Fibroblast of skin of left quadriceps (primary cell): ENCODE results near the gene BACE2.
"Not testable (repeated sequence)": the region's sequence is repeated elsewhere in the genome, so short reads cannot be mapped to it uniquely, and the experiment has no call there.

Experiments
- DNase-seq, 2 experiments: peaks; one replicate each; pipeline ENCODE4 v3.0.0-alpha.2; 2013; ENCODE audit warnings: low read depth in 2 of 2

The BACE2 gene

GRCh38 chr21:41277846-41278245 lies 109.9 kb downstream of the BACE2 start:
- no peak for DNase-seq

GRCh38 chr21:41280115-41280919 lies 112.4 kb downstream of the BACE2 start:
- DNase-seq: peak; percentile 63 to 72

- no peak for DNase-seq
Observed at GRCh38 chr21:41282412-41282811, 114.5 kb downstream of the BACE2 start.

- peak; percentile 74 to 77 for DNase-seq
Observed at GRCh38 chr21:41283211-41283818, 115.4 kb downstream of the BACE2 start.

- no peak for DNase-seq
Observed at GRCh38 chr21:41289431-41289830, 121.5 kb downstream of the BACE2 start.

- DNase-seq: no peak
Observed at GRCh38 chr21:41290106-41290799, 122.3 kb downstream of the BACE2 start.

GRCh38 chr21:41294548-41295231 lies 126.7 kb downstream of the BACE2 start:
- no peak for DNase-seq

- no peak for DNase-seq
Observed at GRCh38 chr21:41295721-41296254, 127.8 kb downstream of the BACE2 start.

- DNase-seq: no peak
Observed at GRCh38 chr21:41302976-41303375, 135.0 kb downstream of the BACE2 start.

- no peak for DNase-seq
Observed at GRCh38 chr21:41304068-41304720, 136.2 kb downstream of the BACE2 start.

- no peak for DNase-seq
Observed at GRCh38 chr21:41307219-41307618, 139.3 kb downstream of the BACE2 start.

GRCh38 chr21:41313285-41314164 lies 145.6 kb downstream of the BACE2 start:
- DNase-seq: not testable (repeated sequence)

GRCh38 chr21:41315726-41316125 lies 147.8 kb downstream of the BACE2 start:
- DNase-seq: no peak

- no peak for DNase-seq
Observed at GRCh38 chr21:41316200-41317062, 148.5 kb downstream of the BACE2 start, which contains the start of gene FAM3B. Gene FAM3B (plus strand): TSS chr21:41316801. CDS start chr21:41316880, 79 bp downstream.

- DNase-seq: no peak
Observed at GRCh38 chr21:41317063-41317392, 149.1 kb downstream of the BACE2 start.

- no peak for DNase-seq
Observed at GRCh38 chr21:41317458-41317857, 149.5 kb downstream of the BACE2 start.

GRCh38 chr21:41318218-41318617 lies 150.3 kb downstream of the BACE2 start:
- no peak for DNase-seq

- DNase-seq: no peak
Observed at GRCh38 chr21:41319273-41319672, 151.3 kb downstream of the BACE2 start.

GRCh38 chr21:41321211-41321907 lies 153.4 kb downstream of the BACE2 start:
- DNase-seq: no peak
